Common myeloid progenitor, CD34-positive (primary cell): Measurements from ENCODE around the gene ANO2.

Source experiments
- CTCF ChIA-PET: fragments of 350-600 bp; sonication (Branson Sonifier 250); formaldehyde crosslinking; loops from one replicate; lab custom pipeline; 2021; ENCODE audit warnings: antibody characterized with exemption; lab: Charles Lee
- POLR2A ChIA-PET: fragments of 350-600 bp; sonication (Branson Sonifier 250); formaldehyde crosslinking; loops from one replicate; lab custom pipeline; 2021; ENCODE audit warnings: antibody characterized with exemption; lab: Charles Lee
- DNase-seq, 3 donors: peaks; one replicate each; pipeline versions ENCODE4 v3.0.0 to v3.0.0-alpha.2; 2013
- H3K27ac ChIP-seq, 2 experiments: 1 replicate in 1 of 2; 2 replicates in 1 of 2; pipeline ENCODE4 v1.7.0; 2013; ENCODE audit warnings: inconsistent platforms in 2 of 2, low read length in 2 of 2, mild to moderate bottlenecking in 2 of 2, low read depth in 1 of 2, moderate library complexity in 1 of 2; ENCODE audit not compliant: severe bottlenecking in 2 of 2, insufficient read depth in 1 of 2, poor library complexity in 1 of 2
- H3K27me3 ChIP-seq, 5 experiments: replicated peaks in 2 of 5; 1 replicate in 3 of 5; 2 replicates in 2 of 5; pipeline versions ENCODE4 v1.6.1 to v1.7.0; 2013; ENCODE audit warnings: low read length in 4 of 5, mild to moderate bottlenecking in 2 of 5, moderate library complexity in 2 of 5, inconsistent platforms in 1 of 5; ENCODE audit not compliant: insufficient read depth in 5 of 5, control insufficient read depth in 4 of 5
- H3K36me3 ChIP-seq, 4 experiments: 1 replicate in 2 of 4; 2 replicates in 2 of 4; pipeline versions ENCODE4 v1.6.1 to v1.7.0; 2013; ENCODE audit warnings: low read length in 3 of 4, control low read depth in 1 of 4, mild to moderate bottlenecking in 1 of 4; ENCODE audit not compliant: control insufficient read depth in 4 of 4, insufficient read depth in 4 of 4
- H3K4me1 ChIP-seq, 4 experiments: 1 replicate in 3 of 4; 2 replicates in 1 of 4; pipeline versions ENCODE4 v1.6.1 to v1.7.1; 2013; ENCODE audit warnings: low read length in 3 of 4, mild to moderate bottlenecking in 3 of 4, control low read depth in 1 of 4, inconsistent platforms in 1 of 4, moderate library complexity in 1 of 4; ENCODE audit not compliant: control insufficient read depth in 4 of 4, insufficient read depth in 4 of 4; ENCODE audit errors: control extremely low read depth in 1 of 4
- H3K4me3 ChIP-seq, 7 experiments: 1 replicate in 4 of 7; 2 replicates in 3 of 7; pipeline versions ENCODE4 v1.5.1 to v1.7.0; 2013; ENCODE audit warnings: mild to moderate bottlenecking in 7 of 7, low read length in 6 of 7, moderate library complexity in 6 of 7, inconsistent platforms in 2 of 7, low read depth in 2 of 7, control low read depth in 1 of 7; ENCODE audit not compliant: insufficient read depth in 4 of 7, control insufficient read depth in 1 of 7; ENCODE audit errors: extremely low read depth in 1 of 7
- H3K9me3 ChIP-seq, 5 experiments: 1 replicate in 4 of 5; 2 replicates in 1 of 5; pipeline versions ENCODE4 v1.6.1 to v1.7.1; 2013; ENCODE audit warnings: low read length in 4 of 5, mild to moderate bottlenecking in 2 of 5, inconsistent platforms in 1 of 5, low read depth in 1 of 5, moderate library complexity in 1 of 5; ENCODE audit not compliant: control insufficient read depth in 4 of 5, insufficient read depth in 2 of 5; ENCODE audit errors: control extremely low read depth in 1 of 5
- WGBS: methylation state at CpG from one replicate; pipeline ENCODE4 v1.1.5; 2013; ENCODE audit not compliant: insufficient coverage; 5-methylcytosine and 5-hydroxymethylcytosine counted together

The ANO2 gene

GRCh38 chr12:5630726-5631125 lies 314.3 kb downstream of the ANO2 start:
- Histone ChIP-seq H3K9me3 (no peaks in the 10 kb centered on the region), H3K27ac (no peak overlapping the region), H3K36me3 (no peaks in the 10 kb centered on the region), H3K4me3 (no peak overlapping the region), H3K4me1 (no peaks in the 10 kb centered on the region), H3K27me3 (peaks cover 0 to 6% (median 0%) of the 10 kb centered on the region in 5 experiments)
- no peak for DNase-seq
- ChIA-PET CTCF (no interaction called here), POLR2A (no interaction called here)
- whole genome bisulfite sequencing = 94% methylated on average over 2 of the region's 4 CpGs

- H3K36me3 ChIP-seq = no peaks in the 10 kb centered on the region
- peaks cover 0 to 2% (median 0%) of the 10 kb centered on the region in 4 experiments for H3K4me1 ChIP-seq
- no peak overlapping the region for H3K27ac ChIP-seq
- H3K9me3 ChIP-seq = no peaks in the 10 kb centered on the region
- ChIA-PET POLR2A (no interaction called here), CTCF (no interaction called here)
- peaks cover 0 to 5% (median 2%) of the 10 kb centered on the region in 5 experiments for H3K27me3 ChIP-seq
- DNase-seq = no peak
- no peak overlapping the region for H3K4me3 ChIP-seq
- no CpG with 5 or more reads among the region's 8 CpGs for WGBS
These were observed 316.6 kb downstream of the ANO2 start for GRCh38 chr12:5628501-5628900.

- H3K27ac ChIP-seq = no peak overlapping the region
- WGBS = 89% methylated on average over 5 of the region's 8 CpGs
- H3K9me3 ChIP-seq = no peaks in the 10 kb centered on the region
- no peak overlapping the region for H3K4me3 ChIP-seq
- no peak for DNase-seq
- ChIA-PET CTCF (no interaction called here), POLR2A (no interaction called here)
- peaks cover 0 to 2% (median 0%) of the 10 kb centered on the region in 4 experiments for H3K4me1 ChIP-seq
- peaks cover 0 to 5% (median 2%) of the 10 kb centered on the region in 5 experiments for H3K27me3 ChIP-seq
- no peaks in the 10 kb centered on the region for H3K36me3 ChIP-seq
These were observed 317.9 kb downstream of the ANO2 start for GRCh38 chr12:5627053-5627630.

- POLR2A ChIA-PET = no interaction called here
- DNase-seq = no peak
These were observed 318.9 kb downstream of the ANO2 start for GRCh38 chr12:5626151-5626550.

GRCh38 chr12:5624486-5625272 lies 320.4 kb downstream of the ANO2 start:
- WGBS = 65% methylated on average over 10 of the region's 13 CpGs
- Histone ChIP-seq H3K27me3 (peaks cover 0 to 4% (median 2%) of the 10 kb centered on the region in 5 experiments), H3K27ac (no peak overlapping the region), H3K4me3 (no peak overlapping the region), H3K9me3 (no peaks in the 10 kb centered on the region), H3K4me1 (peaks cover 0 to 2% (median 0%) of the 10 kb centered on the region in 4 experiments), H3K36me3 (no peaks in the 10 kb centered on the region)
- POLR2A ChIA-PET = no interaction called here
- CTCF ChIA-PET = no interaction called here
- no peak for DNase-seq

More at GRCh38 chr12:5626151-5626550, 318.9 kb downstream of the ANO2 start:
- CTCF ChIA-PET = no interaction called here
- Histone ChIP-seq H3K4me3 (no peak overlapping the region), H3K27ac (no peak overlapping the region), H3K4me1 (peaks cover 0 to 2% (median 0%) of the 10 kb centered on the region in 4 experiments), H3K36me3 (no peaks in the 10 kb centered on the region), H3K9me3 (no peaks in the 10 kb centered on the region), H3K27me3 (peaks cover 0 to 4% (median 2%) of the 10 kb centered on the region in 5 experiments)
- 100% methylated on average over 4 of the region's 7 CpGs for WGBS

- 93% methylated on average over 4 of the region's 7 CpGs for WGBS
- ChIA-PET CTCF (no interaction called here), POLR2A (no interaction called here)
- H3K9me3 ChIP-seq = no peaks in the 10 kb centered on the region
- H3K27ac ChIP-seq = no peak overlapping the region
- no peaks in the 10 kb centered on the region for H3K36me3 ChIP-seq
- no peak for DNase-seq
- H3K4me1 ChIP-seq = peaks cover 0 to 2% (median 0%) of the 10 kb centered on the region in 4 experiments
- H3K4me3 ChIP-seq = no peak overlapping the region
- peaks cover 0 to 4% (median 2%) of the 10 kb centered on the region in 5 experiments for H3K27me3 ChIP-seq
These were observed 321.6 kb downstream of the ANO2 start for GRCh38 chr12:5623411-5623810.

GRCh38 chr12:5622280-5622679 lies 322.8 kb downstream of the ANO2 start:
- no peaks in the 10 kb centered on the region for H3K36me3 ChIP-seq
- 97% methylated on average over 3 of the region's 3 CpGs for WGBS
- H3K27me3 ChIP-seq = peaks cover 0 to 4% (median 2%) of the 10 kb centered on the region in 5 experiments
- ChIA-PET CTCF (interaction anchor here (0.9 kb wide), 1 partner anchor 10 kb away, joined by 3 read pairs; no protein-coding TSS in a partner anchor), POLR2A (no interaction called here)
- H3K4me3 ChIP-seq = no peak overlapping the region
- peaks cover 0 to 2% (median 0%) of the 10 kb centered on the region in 4 experiments for H3K4me1 ChIP-seq
- peaks cover 0 to 2% (median under 1%) of the 10 kb centered on the region in 5 experiments for H3K9me3 ChIP-seq
- DNase-seq = no peak
- no peak overlapping the region for H3K27ac ChIP-seq
